ENCODE results near the gene CYTH1.

Gene CYTH1

DNA sequence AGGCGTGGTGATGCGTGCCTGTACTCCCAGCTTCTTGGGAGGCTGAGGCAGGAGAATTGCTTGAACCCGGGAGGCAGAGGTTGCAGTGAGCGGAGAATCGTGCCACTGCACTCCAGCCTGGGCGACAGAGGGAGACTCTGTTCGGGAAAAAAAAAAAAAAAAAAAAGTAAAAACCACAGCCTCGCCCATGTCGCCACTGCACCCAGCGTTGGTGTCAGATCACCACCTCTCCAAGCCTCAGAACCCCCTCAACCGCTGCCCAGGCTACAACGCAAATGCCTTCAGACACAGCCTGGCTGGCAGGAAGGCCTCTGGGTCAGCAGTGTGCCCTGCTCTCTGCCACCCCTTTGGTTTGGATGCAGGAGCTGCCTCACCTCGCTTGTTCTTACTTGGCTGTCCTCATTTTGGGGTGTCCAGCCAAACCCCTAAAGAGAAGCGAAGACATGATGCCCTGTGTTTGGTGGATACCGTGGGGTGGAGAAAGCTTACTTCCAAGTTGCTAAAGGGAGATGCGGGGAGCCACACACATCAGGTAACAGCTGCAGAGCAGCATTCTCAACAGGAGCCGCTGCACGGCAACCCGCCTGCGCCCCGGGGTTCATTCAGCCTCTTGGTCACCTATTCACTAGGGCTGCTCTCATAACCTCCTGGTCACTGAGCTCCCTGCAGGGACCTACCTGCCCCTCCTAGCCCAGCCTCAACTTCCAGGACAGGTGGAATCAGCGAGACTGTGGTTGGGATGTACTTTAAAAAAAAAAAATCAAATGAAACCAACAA, 13.0 kb upstream of the CYTH1 start:
- H3K4me1 ChIP-seq (ENCODE audit: control insufficient read depth, insufficient read depth, low read length): no peaks in the 10 kb centered on the region
- CTCF ChIA-PET: interaction anchor here (0.9 kb wide), 2 partner anchors 10 to 71 kb away, joined by 3 read pairs; no protein-coding TSS in a partner anchor

DNA sequence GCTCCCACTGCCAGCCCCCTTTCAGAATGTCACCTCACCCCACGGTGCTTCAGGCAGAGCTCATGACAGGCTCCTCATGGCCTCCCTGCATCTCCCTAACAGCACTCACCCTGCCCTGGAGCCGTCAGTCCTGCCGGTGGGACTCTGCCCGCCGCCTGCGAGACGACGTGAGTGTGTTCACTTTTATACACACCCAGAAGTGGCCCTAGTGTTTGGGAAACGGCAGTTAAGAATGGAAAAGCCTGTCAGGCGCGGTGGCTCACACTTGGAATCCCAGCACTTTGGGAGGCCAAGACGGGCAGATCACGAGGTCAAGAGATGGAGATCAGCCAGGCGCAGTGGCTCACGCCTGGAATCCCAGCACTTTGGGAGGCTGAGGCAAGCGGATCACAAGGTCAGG, 12.3 kb upstream of the CYTH1 start:
- TF ChIP-seq ZBTB21 (tag by site-specific recombination; IDR thresholded peaks at IDR 0.05) (no peak), KLF9 (tag by site-specific recombination; IDR thresholded peaks at IDR 0.05; ENCODE audit: low read depth) (no peak), ZNF530 (tag by site-specific recombination; IDR thresholded peaks at IDR 0.05; ENCODE audit: low read depth) (no peak), ZNF626 (tag by site-specific recombination; IDR thresholded peaks at IDR 0.05) (no peak), GLI4 (tag by site-specific recombination; IDR thresholded peaks at IDR 0.05) (no peak), SCRT1 (tag by site-specific recombination; IDR thresholded peaks at IDR 0.05; ENCODE audit: borderline replicate concordance) (no peak), ZNF544 (tag by site-specific recombination; IDR thresholded peaks at IDR 0.05) (no peak), FEZF1 (tag by site-specific recombination; IDR thresholded peaks at IDR 0.05) (no peak), ZNF549 (tag by site-specific recombination; IDR thresholded peaks at IDR 0.05) (no peak), GLIS2 (tag by site-specific recombination; IDR thresholded peaks at IDR 0.05) (no peak), YY2 (tag by site-specific recombination; IDR thresholded peaks at IDR 0.05) (no peak), BCL11B (tag by site-specific recombination; IDR thresholded peaks at IDR 0.05; ENCODE audit: low read depth) (no peak)
- TF ChIP-seq, protein P1, sequence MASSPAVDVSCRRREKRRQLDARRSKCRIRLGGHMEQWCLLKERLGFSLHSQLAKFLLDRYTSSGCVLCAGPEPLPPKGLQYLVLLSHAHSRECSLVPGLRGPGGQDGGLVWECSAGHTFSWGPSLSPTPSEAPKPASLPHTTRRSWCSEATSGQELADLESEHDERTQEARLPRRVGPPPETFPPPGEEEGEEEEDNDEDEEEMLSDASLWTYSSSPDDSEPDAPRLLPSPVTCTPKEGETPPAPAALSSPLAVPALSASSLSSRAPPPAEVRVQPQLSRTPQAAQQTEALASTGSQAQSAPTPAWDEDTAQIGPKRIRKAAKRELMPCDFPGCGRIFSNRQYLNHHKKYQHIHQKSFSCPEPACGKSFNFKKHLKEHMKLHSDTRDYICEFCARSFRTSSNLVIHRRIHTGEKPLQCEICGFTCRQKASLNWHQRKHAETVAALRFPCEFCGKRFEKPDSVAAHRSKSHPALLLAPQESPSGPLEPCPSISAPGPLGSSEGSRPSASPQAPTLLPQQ (tag by site-specific recombination; IDR thresholded peaks at IDR 0.05): no peak
- TF ChIP-seq, protein P2, sequence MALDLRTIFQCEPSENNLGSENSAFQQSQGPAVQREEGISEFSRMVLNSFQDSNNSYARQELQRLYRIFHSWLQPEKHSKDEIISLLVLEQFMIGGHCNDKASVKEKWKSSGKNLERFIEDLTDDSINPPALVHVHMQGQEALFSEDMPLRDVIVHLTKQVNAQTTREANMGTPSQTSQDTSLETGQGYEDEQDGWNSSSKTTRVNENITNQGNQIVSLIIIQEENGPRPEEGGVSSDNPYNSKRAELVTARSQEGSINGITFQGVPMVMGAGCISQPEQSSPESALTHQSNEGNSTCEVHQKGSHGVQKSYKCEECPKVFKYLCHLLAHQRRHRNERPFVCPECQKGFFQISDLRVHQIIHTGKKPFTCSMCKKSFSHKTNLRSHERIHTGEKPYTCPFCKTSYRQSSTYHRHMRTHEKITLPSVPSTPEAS (tag by site-specific recombination; IDR thresholded peaks at IDR 0.05): no peak
- TF ChIP-seq, protein P3, sequence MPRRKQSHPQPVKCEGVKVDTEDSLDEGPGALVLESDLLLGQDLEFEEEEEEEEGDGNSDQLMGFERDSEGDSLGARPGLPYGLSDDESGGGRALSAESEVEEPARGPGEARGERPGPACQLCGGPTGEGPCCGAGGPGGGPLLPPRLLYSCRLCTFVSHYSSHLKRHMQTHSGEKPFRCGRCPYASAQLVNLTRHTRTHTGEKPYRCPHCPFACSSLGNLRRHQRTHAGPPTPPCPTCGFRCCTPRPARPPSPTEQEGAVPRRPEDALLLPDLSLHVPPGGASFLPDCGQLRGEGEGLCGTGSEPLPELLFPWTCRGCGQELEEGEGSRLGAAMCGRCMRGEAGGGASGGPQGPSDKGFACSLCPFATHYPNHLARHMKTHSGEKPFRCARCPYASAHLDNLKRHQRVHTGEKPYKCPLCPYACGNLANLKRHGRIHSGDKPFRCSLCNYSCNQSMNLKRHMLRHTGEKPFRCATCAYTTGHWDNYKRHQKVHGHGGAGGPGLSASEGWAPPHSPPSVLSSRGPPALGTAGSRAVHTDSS (tag by site-specific recombination; IDR thresholded peaks at IDR 0.05): no peak
- TF ChIP-seq, protein P4, sequence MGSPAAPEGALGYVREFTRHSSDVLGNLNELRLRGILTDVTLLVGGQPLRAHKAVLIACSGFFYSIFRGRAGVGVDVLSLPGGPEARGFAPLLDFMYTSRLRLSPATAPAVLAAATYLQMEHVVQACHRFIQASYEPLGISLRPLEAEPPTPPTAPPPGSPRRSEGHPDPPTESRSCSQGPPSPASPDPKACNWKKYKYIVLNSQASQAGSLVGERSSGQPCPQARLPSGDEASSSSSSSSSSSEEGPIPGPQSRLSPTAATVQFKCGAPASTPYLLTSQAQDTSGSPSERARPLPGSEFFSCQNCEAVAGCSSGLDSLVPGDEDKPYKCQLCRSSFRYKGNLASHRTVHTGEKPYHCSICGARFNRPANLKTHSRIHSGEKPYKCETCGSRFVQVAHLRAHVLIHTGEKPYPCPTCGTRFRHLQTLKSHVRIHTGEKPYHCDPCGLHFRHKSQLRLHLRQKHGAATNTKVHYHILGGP (tag by site-specific recombination; IDR thresholded peaks at IDR 0.05): no peak
- CTCF ChIA-PET: no interaction called here

More for the DNA sequence above, 13.0 kb upstream of the CYTH1 start:
- Histone ChIP-seq H3K9me3 (ENCODE audit: control insufficient read depth, insufficient read depth, low read depth, low read length) (no peaks in the 10 kb centered on the region), H3K27ac (ENCODE audit: extremely low read depth, low read depth, low read length) (no peak overlapping the region), H3K4me3 (ENCODE audit: low read depth, low read length) (no peak overlapping the region), H3K36me3 (ENCODE audit: control insufficient read depth in 2 of 2, insufficient read depth in 1 of 2, low read length in 2 of 2) (peaks cover 32 to 73% of the 10 kb centered on the region in 2 experiments)
- POLR2A ChIA-PET: no interaction called here
- TF ChIP-seq ZNF843 (tag by site-specific recombination; IDR thresholded peaks at IDR 0.05): no peak
- TF ChIP-seq SP2 (tag by site-specific recombination; IDR thresholded peaks at IDR 0.05): no peak

More for the DNA sequence above, 12.3 kb upstream of the CYTH1 start:
- Histone ChIP-seq H3K36me3 (ENCODE audit: control insufficient read depth in 2 of 2, insufficient read depth in 1 of 2, low read length in 2 of 2) (peaks cover 27 to 72% of the 10 kb centered on the region in 2 experiments), H3K27ac (ENCODE audit: extremely low read depth, low read depth, low read length) (no peak overlapping the region), H3K4me3 (ENCODE audit: low read depth, low read length) (no peak overlapping the region), H3K9me3 (ENCODE audit: control insufficient read depth, insufficient read depth, low read depth, low read length) (no peaks in the 10 kb centered on the region), H3K4me1 (ENCODE audit: control insufficient read depth, insufficient read depth, low read length) (no peaks in the 10 kb centered on the region)
- POLR2A ChIA-PET: interaction anchor here (1.2 kb wide), 1 partner anchor 10 kb away, joined by 3 read pairs; no protein-coding TSS in a partner anchor

Measured in HEK293 (cell line).